SK-N-MC (cell line): Measurements from ENCODE around the gene RAB17.

Experiments
- EZH2 ChIP-seq: fragments of 200-600 bp; sonication (generic); IDR thresholded peaks from one replicate; pipeline ENCODE4 v1.6.1; 2017; ENCODE audit warnings: antibody characterized with exemption
- FOXP2 ChIP-seq: optimal IDR thresholded peaks from 2 replicates; pipeline ENCODE3; 2011; ENCODE audit warnings: mild to moderate bottlenecking, moderate library complexity; ENCODE audit not compliant: insufficient read depth; ENCODE audit errors: extremely low read length, control extremely low read depth
- POLR2AphosphoS5 ChIP-seq: IDR thresholded peaks from 2 replicates; pipeline ENCODE4 v1.6.1; 2012; ENCODE audit warnings: mild to moderate bottlenecking, low read depth, low read length, borderline replicate concordance

- no peak for TF ChIP-seq POLR2AphosphoS5
- TF ChIP-seq EZH2, result no peak
- TF ChIP-seq FOXP2, result no peak
Observed at GRCh38 chr2:237558961-237559641, 31.4 kb downstream of the RAB17 start.
